ENCODE measurements around the gene RREB1. TPM values are rescaled to one million over a fixed set of nuclear protein-coding genes. Genes with fewer than 3 reads are reported as not detected.

Gene RREB1
- total RNA-seq, 1 donor from 2014 or later, result 28.3 TPM

DNA sequence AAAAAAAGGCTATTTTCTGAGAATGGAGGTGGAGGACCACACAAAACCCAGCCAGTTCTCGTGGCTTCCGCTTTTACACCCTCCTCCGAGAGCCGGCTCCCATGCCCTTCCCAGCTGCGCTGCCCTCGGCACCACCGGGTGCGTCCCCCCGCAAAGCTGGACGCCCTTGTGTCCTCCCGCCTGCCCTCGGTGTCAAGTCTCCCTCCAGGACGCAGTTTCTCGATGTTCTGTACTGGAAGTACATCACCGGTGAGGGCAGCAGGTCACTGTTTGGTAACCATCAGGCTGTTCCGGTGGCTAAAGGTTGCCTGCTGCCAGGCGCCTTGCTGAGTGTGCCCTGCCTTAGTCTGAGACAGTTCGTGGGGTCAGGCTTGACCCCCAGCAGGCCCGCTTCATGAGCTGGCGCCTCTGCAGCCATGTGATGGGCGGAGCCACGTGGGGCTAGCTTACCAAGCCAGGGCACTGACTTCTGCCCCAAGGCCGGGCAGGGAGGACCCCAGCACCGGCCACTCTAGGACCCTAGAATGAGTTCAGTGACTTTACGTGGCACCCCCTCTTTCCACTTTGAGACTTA lies 34.6 kb downstream of the RREB1 start:
- Mint-ChIP-seq H3K27ac (ENCODE audit: unreplicated experiment) (no peak overlapping the region), H3K9me3 (no peaks in the 10 kb centered on the region), H3K4me3 (no peak overlapping the region), H3K36me3 (ENCODE audit: low read depth) (no peaks in the 10 kb centered on the region), H3K27me3 (ENCODE audit: low read depth) (no peaks in the 10 kb centered on the region), H3K4me1 (peaks cover 82% of the 10 kb centered on the region)
- TF ChIP-seq CTCF (conservative IDR thresholded peaks at IDR 0.05), result no peak
- no peak for DNase-seq (ENCODE audit: low read depth, low spot score)

- Mint-ChIP-seq H3K36me3 (ENCODE audit: low read depth) (no peaks in the 10 kb centered on the region), H3K9me3 (no peaks in the 10 kb centered on the region), H3K4me1 (peaks cover 82% of the 10 kb centered on the region), H3K4me3 (peak overlapping the region; percentile 81), H3K27me3 (ENCODE audit: low read depth) (no peaks in the 10 kb centered on the region), H3K27ac (ENCODE audit: unreplicated experiment) (peak overlapping the region; percentile 73)
- DNase-seq (ENCODE audit: low read depth, low spot score), result no peak
- no peak for TF ChIP-seq CTCF (conservative IDR thresholded peaks at IDR 0.05)
Measured at GRCh38 chr6:7142918-7143475, 35.2 kb downstream of the RREB1 start.

- H3K4me3 Mint-ChIP-seq, result peak overlapping the region; percentile 81
- H3K9me3 Mint-ChIP-seq, result no peaks in the 10 kb centered on the region
- H3K4me1 Mint-ChIP-seq, result peaks cover 78% of the 10 kb centered on the region
- no peaks in the 10 kb centered on the region for H3K36me3 Mint-ChIP-seq (ENCODE audit: low read depth)
- peak; percentile 35 for DNase-seq (ENCODE audit: low read depth, low spot score)
- peak overlapping the region; percentile 73 for H3K27ac Mint-ChIP-seq (ENCODE audit: unreplicated experiment)
- TF ChIP-seq CTCF (conservative IDR thresholded peaks at IDR 0.05), result peak; percentile 55
- H3K27me3 Mint-ChIP-seq (ENCODE audit: low read depth), result no peaks in the 10 kb centered on the region
Measured at GRCh38 chr6:7143476-7143974, 35.8 kb downstream of the RREB1 start.

DNA sequence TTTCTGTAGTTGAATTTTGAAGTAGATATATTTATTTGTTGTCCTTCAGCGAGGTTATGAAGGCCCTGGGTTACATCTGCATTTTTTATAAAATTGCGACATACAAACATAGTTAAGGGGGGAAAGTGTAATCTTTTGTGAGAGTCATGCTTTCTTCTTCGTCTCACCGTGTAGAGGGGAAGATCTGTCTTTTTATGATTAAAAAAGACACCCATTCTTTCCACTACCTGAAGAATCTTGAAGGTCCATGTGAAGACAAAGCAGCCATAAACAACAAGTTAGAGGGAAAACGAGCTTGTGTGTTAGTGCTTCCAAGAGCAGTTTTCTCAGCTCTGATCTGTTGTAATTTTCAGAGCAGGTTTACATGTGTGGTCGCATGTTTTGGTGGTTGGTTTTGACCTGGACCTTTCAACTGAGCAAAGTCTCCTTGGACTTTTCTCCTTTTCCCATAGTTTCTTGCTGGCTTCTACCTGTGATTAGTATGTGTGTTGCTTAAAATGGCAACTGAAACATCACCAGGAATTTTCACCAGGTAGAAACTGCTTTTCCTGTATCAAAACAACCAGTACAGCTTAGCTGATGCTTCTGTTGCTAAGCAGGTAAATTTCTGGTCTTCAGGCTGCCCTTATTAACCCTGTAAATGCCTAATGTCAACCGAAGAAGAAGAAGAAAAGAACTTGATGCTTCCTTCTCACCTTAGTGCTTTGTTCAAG lies 37.3 kb downstream of the RREB1 start:
- DNase-seq (ENCODE audit: low read depth, low spot score), result no peak
- H3K9me3 Mint-ChIP-seq, result no peaks in the 10 kb centered on the region
- H3K36me3 Mint-ChIP-seq (ENCODE audit: low read depth), result no peaks in the 10 kb centered on the region
- no peak for TF ChIP-seq CTCF (conservative IDR thresholded peaks at IDR 0.05)
- H3K4me1 Mint-ChIP-seq, result peaks cover 67% of the 10 kb centered on the region
- H3K27me3 Mint-ChIP-seq (ENCODE audit: low read depth), result no peaks in the 10 kb centered on the region
- peak overlapping the region; percentile 93 for H3K27ac Mint-ChIP-seq (ENCODE audit: unreplicated experiment)
- H3K4me3 Mint-ChIP-seq, result peak overlapping the region; percentile 70

DNA sequence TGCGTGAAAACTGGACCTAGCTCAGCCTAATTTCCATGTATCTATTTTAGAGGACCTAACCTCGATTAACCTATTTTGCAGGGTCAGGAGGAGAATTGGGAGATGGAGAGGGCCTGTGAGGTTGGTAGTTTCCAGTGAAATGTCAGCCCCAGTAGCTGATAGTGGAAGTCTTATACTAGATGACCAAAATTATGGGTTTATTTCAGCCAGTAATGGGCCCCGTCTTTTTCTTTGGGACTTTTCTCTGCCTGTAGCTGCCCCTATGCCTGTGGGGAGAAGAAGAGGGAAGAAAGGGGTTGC lies 37.8 kb downstream of the RREB1 start:
- no peaks in the 10 kb centered on the region for H3K36me3 Mint-ChIP-seq (ENCODE audit: low read depth)
- H3K9me3 Mint-ChIP-seq, result no peaks in the 10 kb centered on the region
- peak overlapping the region; percentile 70 for H3K4me3 Mint-ChIP-seq
- TF ChIP-seq CTCF (conservative IDR thresholded peaks at IDR 0.05), result no peak
- DNase-seq (ENCODE audit: low read depth, low spot score), result no peak
- peak overlapping the region; percentile 93 for H3K27ac Mint-ChIP-seq (ENCODE audit: unreplicated experiment)
- H3K27me3 Mint-ChIP-seq (ENCODE audit: low read depth), result no peaks in the 10 kb centered on the region
- peaks cover 69% of the 10 kb centered on the region for H3K4me1 Mint-ChIP-seq

Data from neural crest cell (in vitro differentiated cells).